HEK293 (cell line): ENCODE results near the gene ZNF428.

Experiments used
- CTCF ChIP-seq: fragments of 450-650 bp; formaldehyde crosslinking; IDR thresholded peaks from 2 replicates; pipeline ENCODE4 v1.5.1; 2016; ENCODE audit warnings: missing biosample characterization, missing genetic modification characterization
- FEZF1 ChIP-seq: fragments of 450-650 bp; formaldehyde crosslinking; IDR thresholded peaks from 2 replicates; pipeline ENCODE4 v1.5.1; 2016; ENCODE audit warnings: missing biosample characterization, missing genetic modification characterization
- HOXD13 ChIP-seq: sonication (generic); formaldehyde crosslinking; IDR thresholded peaks from 2 replicates; pipeline ENCODE4 v1.8.0; 2022; ENCODE audit warnings: missing genetic modification reagents, borderline replicate concordance
- REST ChIP-seq: fragments of 450-650 bp; formaldehyde crosslinking; IDR thresholded peaks from 2 replicates; pipeline ENCODE4 v1.5.1; 2016; ENCODE audit warnings: missing biosample characterization, missing genetic modification characterization
- TCF7L2 ChIP-seq: IDR thresholded peaks from 2 replicates; pipeline ENCODE4 v1.6.1; 2011; ENCODE audit warnings: low read depth, mild to moderate bottlenecking, inconsistent platforms, low read length, moderate library complexity, borderline replicate concordance
- ZEB2 ChIP-seq: fragments of 450-650 bp; formaldehyde crosslinking; IDR thresholded peaks from 2 replicates; pipeline ENCODE4 v1.5.1; 2016; ENCODE audit warnings: missing biosample characterization, missing genetic modification characterization
- ZNF274 ChIP-seq, 2 experiments: fragments of 200-500 bp in 1 of 2; fragments of 450-650 bp in 1 of 2; sonication (Bioruptor generic) in 1 of 2; formaldehyde crosslinking in 1 of 2; IDR thresholded peaks; 2 replicates each; pipeline versions ENCODE4 v1.5.1 to v1.6.1; 2014 to 2016; ENCODE audit warnings: borderline replicate concordance in 1 of 2, inconsistent platforms in 1 of 2, low read length in 1 of 2, missing biosample characterization in 1 of 2, missing genetic modification characterization in 1 of 2
- ZNF426 ChIP-seq: fragments of 450-650 bp; formaldehyde crosslinking; IDR thresholded peaks from 2 replicates; pipeline ENCODE4 v1.5.1; 2017; ENCODE audit warnings: missing biosample characterization, missing genetic modification characterization, mild to moderate bottlenecking, inconsistent platforms, moderate library complexity
- ZSCAN18 ChIP-seq: fragments of 450-650 bp; formaldehyde crosslinking; IDR thresholded peaks from 2 replicates; pipeline ENCODE4 v1.5.1; 2016; ENCODE audit warnings: missing biosample characterization, missing genetic modification characterization

GRCh38 chr19:43641333-43641732 lies 21.9 kb upstream of the ZNF428 start:
- TF ChIP-seq CTCF (tag by site-specific recombination) (no peak), TCF7L2 (no peak), REST (no peak), ZEB2 (tag by site-specific recombination) (no peak), ZNF426 (tag by site-specific recombination) (no peak), HOXD13 (CRISPR knock-in tag) (no peak), FEZF1 (tag by site-specific recombination) (no peak), ZNF274 (IDR thresholded peaks at IDR 0.05; ENCODE audit: low read length) (no peak), ZNF274 (tag by site-specific recombination; IDR thresholded peaks at IDR 0.05; ENCODE audit: borderline replicate concordance) (no peak), ZSCAN18 (tag by site-specific recombination) (no peak)
